GM13976 (cell line): Measurements from ENCODE around the gene PPP1R12B.
"Not testable (repeated sequence)": the region's sequence is repeated elsewhere in the genome, so short reads cannot be mapped to it uniquely, and the experiment has no call there.

Source experiments
- DNase-seq: peaks from one replicate; pipeline ENCODE4 v3.0.0; 2012; ENCODE audit warnings: low spot score
- in situ Hi-C: fragments of 300-500 bp; cut with MboI; formaldehyde crosslinking; loops from one replicate; pipeline ENCODE4 v1.12.0; 2022; ENCODE audit warnings: low sequenced_read_pairs, mixed read lengths, inconsistent platforms; ENCODE audit not compliant: unreplicated experiment
- TF ChIP-seq, protein P1 (sequence below): IDR thresholded peaks from 2 replicates; pipeline ENCODE4 v1.5.1; 2012; ENCODE audit warnings: borderline replicate concordance, mild to moderate bottlenecking; ENCODE audit not compliant: insufficient read depth; ENCODE audit errors: extremely low read depth, missing control alignments, control extremely low read depth

PPP1R12B gene

GRCh38 chr1:202367271-202367670, 18.8 kb downstream of the PPP1R12B start:
- no peak for DNase-seq
- TF ChIP-seq, protein P1, sequence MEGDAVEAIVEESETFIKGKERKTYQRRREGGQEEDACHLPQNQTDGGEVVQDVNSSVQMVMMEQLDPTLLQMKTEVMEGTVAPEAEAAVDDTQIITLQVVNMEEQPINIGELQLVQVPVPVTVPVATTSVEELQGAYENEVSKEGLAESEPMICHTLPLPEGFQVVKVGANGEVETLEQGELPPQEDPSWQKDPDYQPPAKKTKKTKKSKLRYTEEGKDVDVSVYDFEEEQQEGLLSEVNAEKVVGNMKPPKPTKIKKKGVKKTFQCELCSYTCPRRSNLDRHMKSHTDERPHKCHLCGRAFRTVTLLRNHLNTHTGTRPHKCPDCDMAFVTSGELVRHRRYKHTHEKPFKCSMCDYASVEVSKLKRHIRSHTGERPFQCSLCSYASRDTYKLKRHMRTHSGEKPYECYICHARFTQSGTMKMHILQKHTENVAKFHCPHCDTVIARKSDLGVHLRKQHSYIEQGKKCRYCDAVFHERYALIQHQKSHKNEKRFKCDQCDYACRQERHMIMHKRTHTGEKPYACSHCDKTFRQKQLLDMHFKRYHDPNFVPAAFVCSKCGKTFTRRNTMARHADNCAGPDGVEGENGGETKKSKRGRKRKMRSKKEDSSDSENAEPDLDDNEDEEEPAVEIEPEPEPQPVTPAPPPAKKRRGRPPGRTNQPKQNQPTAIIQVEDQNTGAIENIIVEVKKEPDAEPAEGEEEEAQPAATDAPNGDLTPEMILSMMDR, result no peak
- in situ Hi-C loops, result no loop called here

DNA sequence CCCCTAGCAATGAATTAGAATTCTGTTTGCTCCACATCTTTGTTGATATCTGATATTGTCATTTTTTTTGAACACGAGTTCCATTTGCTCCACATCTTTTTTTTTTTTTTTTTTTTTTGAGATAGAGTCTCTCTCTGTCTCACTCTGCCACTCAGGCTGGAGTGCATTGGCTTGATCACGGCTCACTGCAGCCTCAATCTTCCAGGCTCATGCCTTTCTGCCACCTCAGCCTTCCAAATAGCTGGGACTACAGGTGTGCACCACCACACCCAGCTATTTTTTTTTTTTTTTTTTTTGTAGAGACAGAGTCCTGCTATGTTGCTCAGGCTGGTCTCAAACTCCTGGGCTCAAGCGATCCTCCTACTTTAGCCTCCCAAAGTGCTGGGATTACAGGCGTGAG, 22.4 kb downstream of the PPP1R12B start:
- DNase-seq, in situ Hi-C loops: not testable (repeated sequence)

GRCh38 chr1:202374099-202374498, 25.6 kb downstream of the PPP1R12B start:
- TF ChIP-seq, protein P1, result no peak
- no peak for DNase-seq
- in situ Hi-C loops, result no loop called here

DNA sequence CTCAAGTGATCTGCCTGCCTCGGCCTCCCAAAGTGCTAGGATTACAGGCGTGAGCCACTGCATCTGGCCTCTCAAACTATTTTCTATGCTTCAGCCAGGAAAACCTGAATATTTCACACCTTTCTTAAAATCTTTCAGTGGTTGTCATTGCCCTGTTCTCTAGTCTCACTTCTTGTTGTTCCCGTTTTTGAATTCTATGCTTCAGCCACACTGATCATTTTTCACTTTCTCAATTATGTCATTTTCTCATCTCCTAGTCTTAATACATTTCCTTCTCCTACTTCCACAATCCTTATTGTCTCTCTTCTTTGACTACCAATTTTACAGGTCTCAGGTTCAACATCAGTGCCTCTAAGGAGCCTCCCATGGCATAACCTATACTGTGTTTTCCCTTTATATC, 26.7 kb downstream of the PPP1R12B start:
- in situ Hi-C loops, result not testable (repeated sequence)
- DNase-seq, result peak; percentile 45

DNA sequence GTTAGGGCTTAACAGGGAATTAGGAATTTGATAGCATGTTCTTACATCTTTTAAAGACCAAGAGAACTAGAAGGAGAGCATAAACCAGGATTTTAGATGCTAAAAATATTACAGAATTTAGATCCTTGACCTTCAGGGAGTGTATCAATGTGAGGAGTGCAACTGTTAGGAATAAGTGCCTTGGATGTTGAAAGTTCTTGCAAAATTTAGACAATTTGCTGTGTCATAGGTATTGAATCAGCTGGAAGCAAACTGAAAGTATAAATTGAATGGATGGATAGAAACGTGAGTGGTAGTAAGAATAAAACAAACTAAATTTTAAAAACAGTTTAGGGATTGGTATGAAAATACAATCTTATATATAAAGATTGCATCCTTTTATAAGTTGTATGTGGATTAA, 27.7 kb downstream of the PPP1R12B start:
- in situ Hi-C loops, result no loop called here
- TF ChIP-seq, protein P1, result no peak
- DNase-seq, result no peak

GRCh38 chr1:202379884-202380529, 31.5 kb downstream of the PPP1R12B start:
- in situ Hi-C loops, DNase-seq: not testable (repeated sequence)

DNA sequence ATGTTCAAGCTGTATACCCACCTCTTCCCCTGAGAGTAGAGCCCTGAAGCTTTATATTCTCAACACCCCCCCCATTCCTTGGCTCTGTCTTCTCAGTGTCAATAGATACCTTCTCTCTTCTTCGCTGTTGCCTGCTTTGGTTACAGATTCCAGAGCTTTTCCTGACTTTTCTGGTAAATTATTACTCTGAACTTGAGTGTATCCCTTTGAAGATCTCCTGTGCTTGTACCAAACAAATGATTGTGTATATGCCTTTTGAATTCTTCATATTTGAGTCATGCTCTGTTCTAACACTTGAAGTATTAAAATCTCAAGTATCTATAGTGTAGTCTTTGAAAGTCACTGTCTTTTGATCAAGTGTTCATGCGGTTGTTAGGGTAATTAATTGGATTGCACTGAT, 32.0 kb downstream of the PPP1R12B start:
- in situ Hi-C loops, DNase-seq: not testable (repeated sequence)

GRCh38 chr1:202381867-202382266, 33.4 kb downstream of the PPP1R12B start:
- DNase-seq, in situ Hi-C loops: not testable (repeated sequence)

DNA sequence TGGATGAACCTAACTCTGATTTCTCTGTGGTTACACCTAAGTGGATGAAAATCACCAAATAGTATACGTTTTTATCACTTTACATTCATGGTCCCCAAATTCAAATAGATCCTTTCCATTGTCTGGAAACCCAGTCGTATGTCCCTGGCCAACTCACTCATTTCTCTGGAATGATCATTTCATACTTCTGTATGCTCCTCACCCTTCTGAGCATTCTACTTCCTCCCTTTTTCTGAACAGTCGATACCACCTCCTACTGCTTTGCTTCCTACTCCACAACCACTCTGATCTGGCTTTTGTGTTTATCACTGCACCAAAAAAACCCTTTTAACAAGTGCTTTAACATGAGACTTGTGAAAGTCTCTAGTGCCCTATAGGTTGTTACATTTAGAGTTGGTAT, 47.3 kb downstream of the PPP1R12B start:
- in situ Hi-C loops, DNase-seq: not testable (repeated sequence)

GRCh38 chr1:202397256-202397655, 48.8 kb downstream of the PPP1R12B start:
- no peak for DNase-seq
- TF ChIP-seq, protein P1, result no peak
- in situ Hi-C loops, result no loop called here

DNA sequence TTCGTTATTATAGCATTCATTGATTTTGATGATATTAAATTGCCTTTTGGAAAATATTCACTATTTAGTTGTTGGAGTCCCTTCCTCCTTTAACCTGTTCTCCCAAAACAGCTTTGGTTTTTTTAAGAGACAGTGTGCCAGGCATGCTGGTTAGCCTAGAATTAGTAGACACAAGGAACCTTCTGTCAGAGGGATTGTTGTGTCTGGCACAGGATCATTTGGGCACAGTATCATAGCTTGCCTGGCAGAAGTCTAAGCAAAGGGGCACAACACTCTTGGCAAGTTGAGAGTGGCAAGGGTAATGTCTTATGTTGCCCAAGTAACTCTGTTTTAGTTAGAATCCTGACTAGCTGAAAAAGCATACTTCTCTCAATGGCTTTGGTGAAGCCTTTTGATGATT, 49.9 kb downstream of the PPP1R12B start:
- in situ Hi-C loops, result not testable (repeated sequence)

DNA sequence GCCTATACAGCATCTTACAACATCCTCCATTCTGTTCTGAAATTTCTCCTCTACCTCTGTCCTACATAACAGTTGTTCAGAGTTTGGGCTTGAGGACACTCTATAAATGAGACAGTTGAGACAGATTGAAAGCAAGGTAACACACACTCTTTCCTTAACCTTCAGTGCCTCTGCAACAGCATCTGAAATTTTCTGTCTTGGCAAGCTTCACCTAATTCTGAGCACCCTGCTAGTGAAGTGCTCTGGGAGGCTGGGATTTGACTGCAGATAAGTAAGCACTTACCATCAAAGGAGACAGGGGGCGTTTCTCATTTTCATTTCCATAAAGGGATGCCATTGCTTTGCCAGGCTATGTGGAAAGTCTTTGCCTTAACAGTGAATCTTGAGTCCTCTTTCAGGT, 53.3 kb downstream of the PPP1R12B start:
- not testable (repeated sequence) for DNase-seq

More for the DNA sequence above, 49.9 kb downstream of the PPP1R12B start:
- DNase-seq, result not testable (repeated sequence)

DNA sequence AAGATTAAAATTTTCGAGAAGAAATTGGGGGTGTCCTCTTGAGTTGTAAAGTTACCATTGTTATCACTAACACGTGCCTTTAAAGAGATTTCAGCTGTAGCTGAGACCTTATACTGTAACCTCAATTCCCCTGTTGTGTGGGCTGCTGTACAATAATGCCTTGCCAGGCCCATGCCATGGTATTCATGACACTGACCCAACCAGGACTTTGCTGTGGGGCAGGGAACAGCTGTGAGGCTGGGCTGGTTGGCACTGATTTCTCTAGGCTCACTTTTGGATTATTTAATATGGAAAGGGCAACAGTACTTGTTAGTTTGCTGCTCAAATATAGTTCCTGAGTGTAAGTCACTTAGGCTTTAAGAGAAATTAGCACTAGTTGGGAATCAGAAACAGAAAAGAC, 54.9 kb downstream of the PPP1R12B start:
- DNase-seq, in situ Hi-C loops: not testable (repeated sequence)

More for the DNA sequence above, 53.3 kb downstream of the PPP1R12B start:
- in situ Hi-C loops, result not testable (repeated sequence)
